ENCODE results near the gene CALML4.
"Not testable (repeated sequence)": the region's sequence is repeated elsewhere in the genome, so short reads cannot be mapped to it uniquely, and the experiment has no call there.

The CALML4 gene

DNA sequence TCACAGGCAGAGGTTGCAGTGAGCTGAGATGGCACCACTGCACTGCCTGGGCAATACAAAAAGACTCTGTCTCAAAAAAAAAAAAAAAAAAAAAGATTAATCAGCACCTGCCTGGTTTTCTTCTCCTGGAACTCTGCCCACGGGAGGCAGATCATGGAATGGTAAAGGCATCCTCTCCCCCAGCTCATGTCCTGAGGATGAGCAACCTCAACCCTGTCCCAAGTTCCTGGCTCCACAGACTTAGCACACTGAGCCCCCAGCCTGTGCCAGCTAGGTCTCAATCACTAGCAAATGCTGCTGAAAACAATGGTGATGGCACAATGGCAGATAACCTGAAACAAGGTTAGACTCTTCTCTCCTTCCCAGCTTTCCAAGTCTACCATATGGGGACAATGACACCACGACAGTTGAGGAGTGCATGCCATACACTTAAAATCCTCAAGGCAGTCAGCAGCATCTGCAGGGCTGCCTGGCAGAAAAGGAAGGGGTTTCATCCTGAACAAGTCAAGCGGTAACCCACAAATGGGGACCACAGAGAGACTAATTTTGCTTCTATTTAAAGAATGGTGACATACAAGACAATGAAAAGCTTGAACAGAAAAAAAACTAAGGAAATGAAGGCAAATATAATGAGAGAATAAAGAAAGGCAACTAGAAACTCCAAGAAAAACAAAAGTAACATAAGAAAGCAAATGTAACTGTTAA lies 19.6 kb upstream of the CALML4 start:
- Histone ChIP-seq H3K4me3 (ENCODE audit: low read depth, low read length) (no peak overlapping the region), H2AFZ (no peak overlapping the region), H3K27ac (no peak overlapping the region), H3K4me2 (ENCODE audit: low read length) (no peak overlapping the region), H3K9ac (no peak overlapping the region), H3K27me3 (ENCODE audit: control insufficient read depth, insufficient read depth, low read length) (no peaks in the 10 kb centered on the region), H3K4me1 (peaks cover 5% of the 10 kb centered on the region), H3K9me3 (ENCODE audit: control insufficient read depth, low read length) (no peaks in the 10 kb centered on the region), H3K36me3 (ENCODE audit: control insufficient read depth, insufficient read depth, low read length) (no peaks in the 10 kb centered on the region), H3K79me2 (no peaks in the 10 kb centered on the region)
- TF ChIP-seq, protein P1, sequence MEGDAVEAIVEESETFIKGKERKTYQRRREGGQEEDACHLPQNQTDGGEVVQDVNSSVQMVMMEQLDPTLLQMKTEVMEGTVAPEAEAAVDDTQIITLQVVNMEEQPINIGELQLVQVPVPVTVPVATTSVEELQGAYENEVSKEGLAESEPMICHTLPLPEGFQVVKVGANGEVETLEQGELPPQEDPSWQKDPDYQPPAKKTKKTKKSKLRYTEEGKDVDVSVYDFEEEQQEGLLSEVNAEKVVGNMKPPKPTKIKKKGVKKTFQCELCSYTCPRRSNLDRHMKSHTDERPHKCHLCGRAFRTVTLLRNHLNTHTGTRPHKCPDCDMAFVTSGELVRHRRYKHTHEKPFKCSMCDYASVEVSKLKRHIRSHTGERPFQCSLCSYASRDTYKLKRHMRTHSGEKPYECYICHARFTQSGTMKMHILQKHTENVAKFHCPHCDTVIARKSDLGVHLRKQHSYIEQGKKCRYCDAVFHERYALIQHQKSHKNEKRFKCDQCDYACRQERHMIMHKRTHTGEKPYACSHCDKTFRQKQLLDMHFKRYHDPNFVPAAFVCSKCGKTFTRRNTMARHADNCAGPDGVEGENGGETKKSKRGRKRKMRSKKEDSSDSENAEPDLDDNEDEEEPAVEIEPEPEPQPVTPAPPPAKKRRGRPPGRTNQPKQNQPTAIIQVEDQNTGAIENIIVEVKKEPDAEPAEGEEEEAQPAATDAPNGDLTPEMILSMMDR (IDR thresholded peaks at IDR 0.05), result no peak

- H3K4me3 ChIP-seq (ENCODE audit: low read depth, low read length), result no peak overlapping the region
- H2AFZ ChIP-seq, result no peak overlapping the region
- no peak overlapping the region for H3K27ac ChIP-seq
- no peak overlapping the region for H3K4me2 ChIP-seq (ENCODE audit: low read length)
- no peak overlapping the region for H3K9ac ChIP-seq
- no peaks in the 10 kb centered on the region for H3K79me2 ChIP-seq
- no peaks in the 10 kb centered on the region for H3K9me3 ChIP-seq (ENCODE audit: control insufficient read depth, low read length)
- H3K4me1 ChIP-seq, result peaks cover 5% of the 10 kb centered on the region
- no peaks in the 10 kb centered on the region for H3K36me3 ChIP-seq (ENCODE audit: control insufficient read depth, insufficient read depth, low read length)
- TF ChIP-seq, protein P1 (IDR thresholded peaks at IDR 0.05), result no peak
- no peaks in the 10 kb centered on the region for H3K27me3 ChIP-seq (ENCODE audit: control insufficient read depth, insufficient read depth, low read length)
Measured at GRCh38 chr15:68224108-68224507, 19.0 kb upstream of the CALML4 start.

DNA sequence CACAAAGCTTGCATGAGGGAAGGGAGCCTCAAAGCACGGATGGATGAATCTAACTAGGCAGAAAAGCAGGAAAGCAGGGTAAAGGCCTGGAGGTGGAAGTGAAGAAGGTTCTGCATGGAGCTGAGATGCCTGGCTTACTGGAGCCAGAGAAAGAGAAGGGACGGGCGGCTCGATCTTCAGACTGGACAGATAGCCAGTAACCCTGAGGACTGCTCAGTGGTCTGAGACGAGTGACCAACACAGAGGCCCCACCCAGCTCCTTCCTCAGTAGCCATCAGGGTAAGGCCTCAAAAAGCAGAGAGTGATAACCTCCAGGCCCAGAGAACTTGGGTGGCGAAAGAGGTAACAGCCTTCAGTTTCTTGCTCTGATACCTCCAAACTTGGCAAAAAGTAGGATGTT lies 18.0 kb upstream of the CALML4 start:
- Histone ChIP-seq H3K36me3 (ENCODE audit: control insufficient read depth, insufficient read depth, low read length) (no peaks in the 10 kb centered on the region), H3K4me2 (ENCODE audit: low read length) (no peak overlapping the region), H2AFZ (no peak overlapping the region), H3K4me3 (ENCODE audit: low read depth, low read length) (no peak overlapping the region), H3K9ac (no peak overlapping the region), H3K27ac (no peak overlapping the region), H3K9me3 (ENCODE audit: control insufficient read depth, low read length) (no peaks in the 10 kb centered on the region), H3K27me3 (ENCODE audit: control insufficient read depth, insufficient read depth, low read length) (no peaks in the 10 kb centered on the region), H3K4me1 (no peaks in the 10 kb centered on the region), H3K79me2 (no peaks in the 10 kb centered on the region)
- TF ChIP-seq, protein P1 (IDR thresholded peaks at IDR 0.05), result no peak

GRCh38 chr15:68222432-68222743 lies 17.3 kb upstream of the CALML4 start:
- not testable (repeated sequence) for H3K9ac ChIP-seq; H3K27me3 ChIP-seq (ENCODE audit: control insufficient read depth, insufficient read depth, low read length); H3K79me2 ChIP-seq; H3K4me1 ChIP-seq; H3K4me2 ChIP-seq (ENCODE audit: low read length); H2AFZ ChIP-seq; H3K4me3 ChIP-seq (ENCODE audit: low read depth, low read length); H3K27ac ChIP-seq; H3K9me3 ChIP-seq (ENCODE audit: control insufficient read depth, low read length); H3K36me3 ChIP-seq (ENCODE audit: control insufficient read depth, insufficient read depth, low read length)

DNA sequence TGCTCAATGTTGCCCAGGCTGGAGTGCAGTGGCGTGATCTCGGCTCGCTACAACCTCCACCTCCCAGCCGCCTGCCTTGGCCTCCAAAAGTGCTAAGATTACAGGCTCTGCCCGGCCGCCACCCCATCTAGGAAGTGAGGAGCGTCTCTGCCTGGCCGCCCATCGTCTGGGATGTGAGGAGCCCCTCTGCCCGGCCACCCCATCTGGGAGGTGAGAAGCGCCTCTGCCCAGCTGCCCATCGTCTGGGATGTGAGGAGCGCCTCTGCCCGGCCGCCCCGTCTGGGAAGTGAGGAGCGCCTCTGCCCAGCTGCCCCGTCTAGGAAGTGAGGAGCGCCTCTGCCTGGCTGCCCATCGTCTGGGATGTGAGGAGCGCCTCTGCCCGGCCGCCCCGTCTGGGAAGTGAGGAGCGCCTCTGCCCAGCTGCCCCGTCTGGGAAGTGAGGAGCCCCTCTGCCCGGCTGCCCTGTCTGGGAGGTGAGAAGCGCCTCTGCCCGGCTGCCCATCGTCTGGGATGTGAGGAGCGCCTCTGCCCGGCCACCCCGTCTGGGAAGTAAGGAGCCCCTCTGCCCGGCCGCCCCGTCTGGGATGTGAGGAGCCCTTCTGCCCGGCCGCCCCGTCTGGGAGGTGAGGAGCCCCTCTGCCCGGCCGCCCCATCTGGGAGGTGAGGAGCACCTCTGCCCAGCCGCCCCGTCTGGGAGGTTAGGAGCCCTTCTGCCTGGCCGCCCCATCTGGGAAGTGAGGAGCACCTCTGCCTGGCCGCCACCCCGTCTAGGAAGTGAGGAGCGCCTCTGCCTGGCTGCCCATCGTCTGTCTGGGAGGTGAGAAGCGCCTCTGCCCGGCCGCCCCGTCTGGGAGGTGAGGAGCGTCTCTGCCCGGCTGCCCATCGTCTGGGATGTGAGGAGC lies 16.6 kb upstream of the CALML4 start:
- H3K4me1 ChIP-seq; H3K27ac ChIP-seq; H3K27me3 ChIP-seq (ENCODE audit: control insufficient read depth, insufficient read depth, low read length); H3K79me2 ChIP-seq; H3K36me3 ChIP-seq (ENCODE audit: control insufficient read depth, insufficient read depth, low read length); H3K9ac ChIP-seq; H3K4me3 ChIP-seq (ENCODE audit: low read depth, low read length); H2AFZ ChIP-seq; H3K9me3 ChIP-seq (ENCODE audit: control insufficient read depth, low read length); H3K4me2 ChIP-seq (ENCODE audit: low read length): not testable (repeated sequence)

Data from parathyroid adenoma (tissue), 2 donors.